ENCODE results near the gene MAP3K2.

MAP3K2 gene

GRCh38 chr2:127313406-127313805 is 74.4 kb downstream of the MAP3K2 start:
- no peak for TF ChIP-seq POLR2AphosphoS5 (IDR thresholded peaks at IDR 0.05; ENCODE audit: low read depth, low read length)
- TF ChIP-seq FOXP2 (optimal IDR thresholded peaks at IDR 0.05; ENCODE audit: borderline replicate concordance, extremely low read depth, extremely low read length, insufficient read depth), result no peak
- no peak for TF ChIP-seq SIN3A (IDR thresholded peaks at IDR 0.05; ENCODE audit: borderline replicate concordance, insufficient read depth, low read length)

- TF ChIP-seq SIN3A (IDR thresholded peaks at IDR 0.05; ENCODE audit: borderline replicate concordance, insufficient read depth, low read length) (no peak), POLR2AphosphoS5 (IDR thresholded peaks at IDR 0.05; ENCODE audit: low read depth, low read length) (no peak), FOXP2 (optimal IDR thresholded peaks at IDR 0.05; ENCODE audit: borderline replicate concordance, extremely low read depth, extremely low read length, insufficient read depth) (no peak), REST (IDR thresholded peaks at IDR 0.05; ENCODE audit: insufficient read depth in 1 of 2, low read depth in 2 of 2, low read length in 2 of 2) (no peak), TAF1 (IDR thresholded peaks at IDR 0.05; ENCODE audit: borderline replicate concordance, insufficient read depth, low read length) (no peak)
Observed at GRCh38 chr2:127310980-127311379, 76.8 kb downstream of the MAP3K2 start.

- TF ChIP-seq TAF1 (IDR thresholded peaks at IDR 0.05; ENCODE audit: borderline replicate concordance, insufficient read depth, low read length) (no peak), SIN3A (IDR thresholded peaks at IDR 0.05; ENCODE audit: borderline replicate concordance, insufficient read depth, low read length) (no peak), FOXP2 (optimal IDR thresholded peaks at IDR 0.05; ENCODE audit: borderline replicate concordance, extremely low read depth, extremely low read length, insufficient read depth) (no peak), REST (IDR thresholded peaks at IDR 0.05; ENCODE audit: insufficient read depth in 1 of 2, low read depth in 2 of 2, low read length in 2 of 2) (no peak), POLR2AphosphoS5 (IDR thresholded peaks at IDR 0.05; ENCODE audit: low read depth, low read length) (no peak)
Observed at GRCh38 chr2:127309468-127309867, 78.3 kb downstream of the MAP3K2 start.

- no peak for TF ChIP-seq POLR2AphosphoS5 (IDR thresholded peaks at IDR 0.05; ENCODE audit: low read depth, low read length)
- no peak for TF ChIP-seq TAF1 (IDR thresholded peaks at IDR 0.05; ENCODE audit: borderline replicate concordance, insufficient read depth, low read length)
- TF ChIP-seq REST (IDR thresholded peaks at IDR 0.05; ENCODE audit: insufficient read depth in 1 of 2, low read depth in 2 of 2, low read length in 2 of 2), result no peak
- no peak for TF ChIP-seq FOXP2 (optimal IDR thresholded peaks at IDR 0.05; ENCODE audit: borderline replicate concordance, extremely low read depth, extremely low read length, insufficient read depth)
- no peak for TF ChIP-seq SIN3A (IDR thresholded peaks at IDR 0.05; ENCODE audit: borderline replicate concordance, insufficient read depth, low read length)
Observed at GRCh38 chr2:127308586-127309138, 79.1 kb downstream of the MAP3K2 start.

GRCh38 chr2:127305990-127306585 is 81.7 kb downstream of the MAP3K2 start:
- TF ChIP-seq POLR2AphosphoS5 (IDR thresholded peaks at IDR 0.05; ENCODE audit: low read depth, low read length) (no peak), FOXP2 (optimal IDR thresholded peaks at IDR 0.05; ENCODE audit: borderline replicate concordance, extremely low read depth, extremely low read length, insufficient read depth) (no peak), SIN3A (IDR thresholded peaks at IDR 0.05; ENCODE audit: borderline replicate concordance, insufficient read depth, low read length) (no peak), REST (IDR thresholded peaks at IDR 0.05; ENCODE audit: insufficient read depth in 1 of 2, low read depth in 2 of 2, low read length in 2 of 2) (no peak), TAF1 (IDR thresholded peaks at IDR 0.05; ENCODE audit: borderline replicate concordance, insufficient read depth, low read length) (no peak)
